HG02571 (cell line): ENCODE measurements around the gene CDH26.

ENCODE experiments used
- ATAC-seq: cut with Tn5 transposase; IDR thresholded peaks from one replicate; pipeline ENCODE4 v1.9.1; 2021; ENCODE audit warnings: mild to moderate bottlenecking, moderate library complexity; ENCODE audit not compliant: unreplicated experiment

CDH26 gene

GRCh38 chr20:59958123-59958522 is at the start of gene CDH26:
TSS of gene CDH26 (plus strand) at chr20:59958423. CDS start at chr20:59958727, 304 bp downstream.
- ATAC-seq, result no peak

GRCh38 chr20:59908855-59909254 is 49.4 kb upstream of the CDH26 start:
- no peak for ATAC-seq

- ATAC-seq, result no peak
These were observed 47.2 kb upstream of the CDH26 start for GRCh38 chr20:59911041-59911440.

GRCh38 chr20:59912609-59913008 is 45.6 kb upstream of the CDH26 start:
- ATAC-seq, result no peak

- no peak for ATAC-seq
These were observed 37.3 kb upstream of the CDH26 start for GRCh38 chr20:59920944-59921343.

GRCh38 chr20:59923514-59923913 is 34.7 kb upstream of the CDH26 start:
- ATAC-seq, result no peak

GRCh38 chr20:59925359-59925758 is 32.9 kb upstream of the CDH26 start:
- no peak for ATAC-seq

GRCh38 chr20:59925899-59926298 is 32.3 kb upstream of the CDH26 start:
- no peak for ATAC-seq

GRCh38 chr20:59931511-59932312 is 26.5 kb upstream of the CDH26 start:
- no peak for ATAC-seq

GRCh38 chr20:59932616-59933295 is 25.5 kb upstream of the CDH26 start:
- ATAC-seq, result no peak

GRCh38 chr20:59933296-59933848 is 24.9 kb upstream of the CDH26 start, which contains the start of gene SYCP2:
TSS of gene SYCP2 (minus strand) at chr20:59933637. CDS start at chr20:59922413, 11,224 bp downstream.
- ATAC-seq, result peak; percentile 11

- ATAC-seq, result peak; percentile 84
These were observed 24.2 kb upstream of the CDH26 start for GRCh38 chr20:59933849-59934585.

GRCh38 chr20:59935457-59936185 is 22.6 kb upstream of the CDH26 start:
- ATAC-seq, result no peak

- ATAC-seq, result no peak
These were observed 21.8 kb upstream of the CDH26 start for GRCh38 chr20:59936409-59936808.

GRCh38 chr20:59937150-59937549 is 21.1 kb upstream of the CDH26 start:
- ATAC-seq, result no peak

GRCh38 chr20:59938221-59938620 is 20.0 kb upstream of the CDH26 start:
- ATAC-seq, result no peak

- no peak for ATAC-seq
These were observed 19.5 kb upstream of the CDH26 start for GRCh38 chr20:59938696-59939051.

GRCh38 chr20:59939052-59939878 is 19.0 kb upstream of the CDH26 start:
- ATAC-seq, result no peak

GRCh38 chr20:59939879-59940128 is 18.4 kb upstream of the CDH26 start:
- ATAC-seq, result peak; percentile 29
